ENCODE data around the gene GSTP1.
"Not testable (repeated sequence)": the region's sequence is repeated elsewhere in the genome, so short reads cannot be mapped to it uniquely, and the experiment has no call there.

Gene GSTP1

DNA sequence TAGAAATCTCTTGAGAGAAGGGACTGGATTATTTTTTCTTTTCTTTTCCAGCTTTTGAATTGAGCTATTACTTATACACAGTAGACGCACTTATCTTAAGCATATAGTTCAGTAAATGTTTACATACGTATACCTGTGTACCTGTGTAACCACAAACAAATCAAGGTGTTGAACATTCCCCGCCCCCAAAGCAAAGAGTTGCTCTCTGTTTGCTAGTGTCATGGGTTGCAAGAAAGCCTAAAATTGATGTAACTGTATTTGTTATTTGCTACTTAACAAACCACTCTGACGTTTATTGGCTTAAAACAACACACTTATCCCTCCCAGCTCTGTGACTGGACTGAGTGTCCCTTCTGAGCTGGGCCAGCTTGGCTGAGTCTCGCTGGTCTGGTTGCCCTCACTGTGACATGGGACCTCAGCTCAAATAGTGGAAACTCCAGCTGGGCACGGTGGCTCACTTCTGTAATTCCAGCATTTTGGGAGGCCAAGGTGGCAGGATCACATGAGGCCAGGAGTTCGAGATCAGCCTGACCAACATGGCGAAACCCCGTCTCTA, 35.0 kb upstream of the GSTP1 start:
- Histone ChIP-seq H3K4me3 (ENCODE audit: low read length) (no peak overlapping the region), H2AFZ (ENCODE audit: low read depth, low read length) (no peak overlapping the region), H3K9ac (ENCODE audit: low read length) (no peak overlapping the region), H3K4me2 (ENCODE audit: low read length) (no peak overlapping the region), H3K9me3 (ENCODE audit: insufficient read depth, low read length) (peaks cover 12% of the 10 kb centered on the region; the same call in 1 of the 2 replicates), H3K36me3 (replicated peaks; ENCODE audit: low read depth, low read length) (no peaks in the 10 kb centered on the region), H3K4me1 (ENCODE audit: low read length) (no peaks in the 10 kb centered on the region), H3K27me3 (ENCODE audit: low read depth, low read length) (peaks cover 11% of the 10 kb centered on the region), H3K27ac (ENCODE audit: low read length) (no peak overlapping the region), H3K79me2 (ENCODE audit: low read length) (no peaks in the 10 kb centered on the region), H4K20me1 (ENCODE audit: insufficient read depth, low read length) (no peaks in the 10 kb centered on the region)
- TF ChIP-seq EZH2phosphoT487 (IDR thresholded peaks at IDR 0.05; ENCODE audit: low read depth) = no peak
- TF ChIP-seq, protein P1, sequence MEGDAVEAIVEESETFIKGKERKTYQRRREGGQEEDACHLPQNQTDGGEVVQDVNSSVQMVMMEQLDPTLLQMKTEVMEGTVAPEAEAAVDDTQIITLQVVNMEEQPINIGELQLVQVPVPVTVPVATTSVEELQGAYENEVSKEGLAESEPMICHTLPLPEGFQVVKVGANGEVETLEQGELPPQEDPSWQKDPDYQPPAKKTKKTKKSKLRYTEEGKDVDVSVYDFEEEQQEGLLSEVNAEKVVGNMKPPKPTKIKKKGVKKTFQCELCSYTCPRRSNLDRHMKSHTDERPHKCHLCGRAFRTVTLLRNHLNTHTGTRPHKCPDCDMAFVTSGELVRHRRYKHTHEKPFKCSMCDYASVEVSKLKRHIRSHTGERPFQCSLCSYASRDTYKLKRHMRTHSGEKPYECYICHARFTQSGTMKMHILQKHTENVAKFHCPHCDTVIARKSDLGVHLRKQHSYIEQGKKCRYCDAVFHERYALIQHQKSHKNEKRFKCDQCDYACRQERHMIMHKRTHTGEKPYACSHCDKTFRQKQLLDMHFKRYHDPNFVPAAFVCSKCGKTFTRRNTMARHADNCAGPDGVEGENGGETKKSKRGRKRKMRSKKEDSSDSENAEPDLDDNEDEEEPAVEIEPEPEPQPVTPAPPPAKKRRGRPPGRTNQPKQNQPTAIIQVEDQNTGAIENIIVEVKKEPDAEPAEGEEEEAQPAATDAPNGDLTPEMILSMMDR (IDR thresholded peaks at IDR 0.05; ENCODE audit: low read depth, low read length) = no peak

DNA sequence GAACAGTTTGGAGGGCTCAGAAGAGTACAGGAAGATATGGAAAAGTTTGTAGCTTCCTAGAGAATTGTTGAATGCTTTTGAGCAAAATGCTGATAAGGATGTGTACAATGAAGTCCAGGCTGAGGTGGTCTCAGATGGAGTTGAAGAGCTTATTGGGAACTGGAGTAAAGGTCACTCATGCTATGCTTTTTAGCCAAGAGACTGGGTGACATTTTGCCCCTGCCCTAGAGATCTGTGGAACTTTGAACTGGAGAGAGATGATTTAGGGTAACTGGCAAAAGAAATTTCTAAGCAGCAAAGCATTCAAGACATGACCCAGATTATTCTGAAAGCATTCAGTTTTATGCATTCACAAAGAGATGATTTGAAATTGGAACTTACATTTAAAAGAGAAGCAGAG, 32.5 kb upstream of the GSTP1 start:
- TF ChIP-seq, protein P1 (IDR thresholded peaks at IDR 0.05; ENCODE audit: low read depth, low read length) = no peak
- no peak for TF ChIP-seq EZH2phosphoT487 (IDR thresholded peaks at IDR 0.05; ENCODE audit: low read depth)
- no peak overlapping the region for H3K27ac ChIP-seq (ENCODE audit: low read length)
- H3K9ac ChIP-seq (ENCODE audit: low read length) = no peak overlapping the region
- no peaks in the 10 kb centered on the region for H3K79me2 ChIP-seq (ENCODE audit: low read length)
- H3K36me3 ChIP-seq (replicated peaks; ENCODE audit: low read depth, low read length) = no peaks in the 10 kb centered on the region
- no peak overlapping the region for H3K4me2 ChIP-seq (ENCODE audit: low read length)
- peaks cover 11% of the 10 kb centered on the region for H3K27me3 ChIP-seq (ENCODE audit: low read depth, low read length)
- peaks cover 12% of the 10 kb centered on the region; the same call in 1 of the 2 replicates for H3K9me3 ChIP-seq (ENCODE audit: insufficient read depth, low read length)
- no peaks in the 10 kb centered on the region for H3K4me1 ChIP-seq (ENCODE audit: low read length)
- no peaks in the 10 kb centered on the region for H4K20me1 ChIP-seq (ENCODE audit: insufficient read depth, low read length)
- H2AFZ ChIP-seq (ENCODE audit: low read depth, low read length) = no peak overlapping the region
- H3K4me3 ChIP-seq (ENCODE audit: low read length) = no peak overlapping the region

GRCh38 chr11:67551697-67552096, 31.9 kb upstream of the GSTP1 start:
- not testable (repeated sequence) for H4K20me1 ChIP-seq (ENCODE audit: insufficient read depth, low read length); H3K27me3 ChIP-seq (ENCODE audit: low read depth, low read length); H3K79me2 ChIP-seq (ENCODE audit: low read length); H3K9ac ChIP-seq (ENCODE audit: low read length); H3K4me1 ChIP-seq (ENCODE audit: low read length); H3K4me3 ChIP-seq (ENCODE audit: low read length); H2AFZ ChIP-seq (ENCODE audit: low read depth, low read length); H3K36me3 ChIP-seq (replicated peaks; ENCODE audit: low read depth, low read length); H3K4me2 ChIP-seq (ENCODE audit: low read length); H3K27ac ChIP-seq (ENCODE audit: low read length)
- H3K9me3 ChIP-seq (ENCODE audit: insufficient read depth, low read length) = peaks cover 12% of the 10 kb centered on the region; the same call in 1 of the 2 replicates

- peaks cover 8% of the 10 kb centered on the region; the same call in 1 of the 2 replicates for H3K9me3 ChIP-seq (ENCODE audit: insufficient read depth, low read length)
- TF ChIP-seq, protein P1 (IDR thresholded peaks at IDR 0.05; ENCODE audit: low read depth, low read length) = no peak
- no peak for TF ChIP-seq EZH2phosphoT487 (IDR thresholded peaks at IDR 0.05; ENCODE audit: low read depth)
- no peak overlapping the region for H3K4me3 ChIP-seq (ENCODE audit: low read length)
- no peaks in the 10 kb centered on the region for H3K79me2 ChIP-seq (ENCODE audit: low read length)
- H3K36me3 ChIP-seq (replicated peaks; ENCODE audit: low read depth, low read length) = no peaks in the 10 kb centered on the region
- H3K27me3 ChIP-seq (ENCODE audit: low read depth, low read length) = 0 out of 2 replicates have a peak, but pooled peaks cover 4% of the 10 kb centered on the region
- no peak overlapping the region for H3K4me2 ChIP-seq (ENCODE audit: low read length)
- H4K20me1 ChIP-seq (ENCODE audit: insufficient read depth, low read length) = no peaks in the 10 kb centered on the region
- H3K9ac ChIP-seq (ENCODE audit: low read length) = no peak overlapping the region
- no peak overlapping the region for H2AFZ ChIP-seq (ENCODE audit: low read depth, low read length)
- H3K27ac ChIP-seq (ENCODE audit: low read length) = no peak overlapping the region
- peaks cover 39% of the 10 kb centered on the region for H3K4me1 ChIP-seq (ENCODE audit: low read length)
Observed at GRCh38 chr11:67556244-67556643, 27.4 kb upstream of the GSTP1 start.
